Lower leg skin (tissue), 4 donors: Measurements from ENCODE around the gene RHPN2. TPM values are rescaled to one million over a fixed set of nuclear protein-coding genes. Genes with fewer than 3 reads are reported as not detected.
"Not testable (repeated sequence)": the region's sequence is repeated elsewhere in the genome, so short reads cannot be mapped to it uniquely, and the experiment has no call there.

Experiments used
- DNase-seq, 2 donors: peaks; one replicate each; pipeline ENCODE4 v3.0.0-alpha.2; 2019; ENCODE audit warnings: low spot score in 2 of 2
- H3K4me3 ChIP-seq: fragments of 200-600 bp; sonication (generic); 2 replicates; pipeline ENCODE4 v1.5.1; 2017; ENCODE audit warnings: mild to moderate bottlenecking, low read depth; ENCODE audit not compliant: poor library complexity, severe bottlenecking
- POLR2A ChIP-seq, 2 donors: fragments of 450-650 bp; IDR thresholded peaks; one replicate each; pipeline ENCODE4 v1.6.1; 2016 to 2017; ENCODE audit warnings: antibody characterized with exemption in 2 of 2, mild to moderate bottlenecking in 1 of 2, moderate library complexity in 1 of 2
- WGBS, 2 donors: methylation state at CpG; one replicate each; pipeline ENCODE4 v1.1.5; 2018; 5-methylcytosine and 5-hydroxymethylcytosine counted together
- intact Hi-C: fragments of 100-400 bp; cut with DNase I; formaldehyde crosslinking; loops from one replicate; pipeline ENCODE4 v1.15.0; 2023; ENCODE audit warnings: low total_unique reads
- total RNA-seq, 4 donors: library from RNA; depleted of rRNA; stranded (reverse); fragments of >200 nt; gene quantifications; one replicate each; pipeline ENCODE4 v1.1.0, GENCODE V29; 2016
- TF ChIP-seq, protein P1 (sequence below), 3 donors: fragments of 450-650 bp; IDR thresholded peaks; one replicate each; pipeline ENCODE4 v1.5.1; 2016; ENCODE audit warnings: antibody characterized with exemption in 3 of 3, mild to moderate bottlenecking in 3 of 3, moderate library complexity in 2 of 3

RHPN2 gene
- total RNA-seq, 4 donors from 2014 or later: 4.0 to 25.7 (median 19.9) TPM

- TF ChIP-seq, protein P1, sequence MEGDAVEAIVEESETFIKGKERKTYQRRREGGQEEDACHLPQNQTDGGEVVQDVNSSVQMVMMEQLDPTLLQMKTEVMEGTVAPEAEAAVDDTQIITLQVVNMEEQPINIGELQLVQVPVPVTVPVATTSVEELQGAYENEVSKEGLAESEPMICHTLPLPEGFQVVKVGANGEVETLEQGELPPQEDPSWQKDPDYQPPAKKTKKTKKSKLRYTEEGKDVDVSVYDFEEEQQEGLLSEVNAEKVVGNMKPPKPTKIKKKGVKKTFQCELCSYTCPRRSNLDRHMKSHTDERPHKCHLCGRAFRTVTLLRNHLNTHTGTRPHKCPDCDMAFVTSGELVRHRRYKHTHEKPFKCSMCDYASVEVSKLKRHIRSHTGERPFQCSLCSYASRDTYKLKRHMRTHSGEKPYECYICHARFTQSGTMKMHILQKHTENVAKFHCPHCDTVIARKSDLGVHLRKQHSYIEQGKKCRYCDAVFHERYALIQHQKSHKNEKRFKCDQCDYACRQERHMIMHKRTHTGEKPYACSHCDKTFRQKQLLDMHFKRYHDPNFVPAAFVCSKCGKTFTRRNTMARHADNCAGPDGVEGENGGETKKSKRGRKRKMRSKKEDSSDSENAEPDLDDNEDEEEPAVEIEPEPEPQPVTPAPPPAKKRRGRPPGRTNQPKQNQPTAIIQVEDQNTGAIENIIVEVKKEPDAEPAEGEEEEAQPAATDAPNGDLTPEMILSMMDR (IDR thresholded peaks at IDR 0.05): no peak
- no peak for TF ChIP-seq POLR2A (IDR thresholded peaks at IDR 0.05)
- intact Hi-C loops: no loop called here
- H3K4me3 ChIP-seq: no peak overlapping the region
- 67% methylated on average over 3 of the region's 3 CpGs for WGBS, 2 donors
- no peak for DNase-seq
Observed at GRCh38 chr19:32945260-32945659, 119.4 kb downstream of the RHPN2 start.

DNA sequence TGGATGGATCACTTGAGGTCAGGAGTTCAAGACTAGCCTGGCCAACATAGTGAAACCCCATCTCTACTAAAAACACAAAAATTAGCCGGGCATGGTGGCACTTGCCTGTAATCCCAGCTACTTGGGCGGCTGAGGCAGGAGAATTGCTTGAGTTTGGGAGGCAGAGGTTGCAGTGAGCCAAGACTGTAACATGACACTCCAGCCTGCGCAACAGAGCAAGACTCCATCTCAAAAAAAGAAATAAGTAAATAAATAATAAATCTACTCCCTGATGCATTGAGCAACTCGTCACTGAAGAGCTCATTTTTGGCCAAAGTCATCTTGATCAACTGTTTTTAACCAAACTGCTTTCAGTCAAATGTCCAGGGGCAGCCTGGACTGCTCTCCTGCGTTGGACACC is 123.4 kb downstream of the RHPN2 start:
- intact Hi-C loops, DNase-seq, H3K4me3 ChIP-seq: not testable (repeated sequence)
- WGBS, 2 donors: 93 to 95% methylated on average over 5 of the region's 5 CpGs

GRCh38 chr19:32936065-32936464 is 128.6 kb downstream of the RHPN2 start:
- intact Hi-C loops: no loop called here

DNA sequence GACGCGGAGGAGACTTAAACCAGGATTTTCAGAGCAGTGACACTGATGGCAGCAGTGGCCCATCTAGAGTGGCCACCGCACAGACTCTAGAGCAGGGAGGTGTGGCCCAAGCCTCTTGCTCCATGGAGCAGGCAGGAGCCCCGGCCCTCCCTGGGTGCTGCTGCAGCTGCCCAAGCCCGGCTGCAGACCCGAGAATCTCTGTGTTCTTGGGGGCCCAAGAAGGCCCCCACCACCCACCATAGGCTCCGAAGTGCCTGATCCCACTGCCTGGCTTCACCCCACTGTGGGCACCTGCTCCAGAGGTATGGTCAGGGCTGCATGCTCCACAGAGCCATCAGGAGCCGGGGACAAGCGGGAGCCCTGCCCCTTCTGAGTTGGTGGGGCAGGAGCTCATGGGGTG is 129.1 kb downstream of the RHPN2 start:
- no peak overlapping the region for H3K4me3 ChIP-seq
- no peak for TF ChIP-seq POLR2A (IDR thresholded peaks at IDR 0.05)
- TF ChIP-seq, protein P1 (IDR thresholded peaks at IDR 0.05): no peak
- no peak for DNase-seq
- WGBS, 2 donors: 92% methylated on average over 4 to 7 of the region's 9 CpGs
- intact Hi-C loops: no loop called here

More at GRCh38 chr19:32936065-32936464, 128.6 kb downstream of the RHPN2 start:
- TF ChIP-seq POLR2A (IDR thresholded peaks at IDR 0.05): no peak
- TF ChIP-seq, protein P1 (IDR thresholded peaks at IDR 0.05): no peak
- H3K4me3 ChIP-seq: no peak overlapping the region
- WGBS, 2 donors: 93 to 95% methylated on average over 5 to 8 of the region's 8 CpGs
- no peak for DNase-seq

GRCh38 chr19:32933571-32933970 is 131.1 kb downstream of the RHPN2 start:
- intact Hi-C loops: no loop called here
- 95 to 97% methylated on average over 3 of the region's 3 CpGs for WGBS, 2 donors
- H3K4me3 ChIP-seq: no peak overlapping the region
- DNase-seq: no peak
- TF ChIP-seq POLR2A (IDR thresholded peaks at IDR 0.05): no peak
- TF ChIP-seq, protein P1 (IDR thresholded peaks at IDR 0.05): no peak

DNA sequence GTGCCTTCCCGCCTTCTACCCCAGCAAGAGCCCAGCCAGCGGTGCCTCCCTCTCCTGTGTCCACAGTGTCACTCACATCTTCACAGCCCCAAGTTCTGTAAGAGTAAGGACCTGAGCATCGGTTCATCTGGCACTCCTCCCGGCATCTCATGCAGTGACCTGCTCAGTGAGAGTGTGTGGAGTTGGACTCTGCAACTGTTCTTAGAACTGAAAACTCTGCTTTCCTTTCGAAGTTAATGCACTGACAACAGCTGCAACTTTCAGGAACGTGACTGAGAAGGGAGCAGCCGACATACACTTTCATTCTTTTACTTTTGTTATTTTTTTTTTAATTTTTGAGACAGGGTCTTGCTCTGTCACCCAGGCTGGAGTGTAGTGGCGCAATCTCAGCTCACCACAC is 134.1 kb downstream of the RHPN2 start:
- WGBS, 2 donors: 96% methylated on average over 8 of the region's 8 CpGs

More for the DNA sequence above, 134.1 kb downstream of the RHPN2 start:
- DNase-seq: no peak
- TF ChIP-seq, protein P1 (IDR thresholded peaks at IDR 0.05): no peak
- no peak for TF ChIP-seq POLR2A (IDR thresholded peaks at IDR 0.05)
- H3K4me3 ChIP-seq: no peak overlapping the region
- intact Hi-C loops: no loop called here
